ENCODE data around the gene MEIKIN. TPM values are rescaled to one million over a fixed set of nuclear protein-coding genes. Genes with fewer than 3 reads are reported as not detected.

MEIKIN gene
- total RNA-seq, 2 experiments from 2014 or later = 1.1 to 2.2 TPM

- DNase-seq = no peak
- H3K9me3 Mint-ChIP-seq = peaks cover 17% of the 10 kb centered on the region
- H3K27me3 Mint-ChIP-seq = no peaks in the 10 kb centered on the region
- H3K4me3 Mint-ChIP-seq = no peak overlapping the region
- H3K27ac Mint-ChIP-seq = no peak overlapping the region
- H3K36me3 Mint-ChIP-seq (ENCODE audit: low read depth) = peaks cover 39% of the 10 kb centered on the region
- peaks cover 15% of the 10 kb centered on the region for H3K4me1 Mint-ChIP-seq
- POLR2A ChIA-PET = no interaction called here
- CTCF ChIA-PET = no interaction called here
Observed at GRCh38 chr5:131760793-131761192, 184.7 kb downstream of the MEIKIN start.

DNA sequence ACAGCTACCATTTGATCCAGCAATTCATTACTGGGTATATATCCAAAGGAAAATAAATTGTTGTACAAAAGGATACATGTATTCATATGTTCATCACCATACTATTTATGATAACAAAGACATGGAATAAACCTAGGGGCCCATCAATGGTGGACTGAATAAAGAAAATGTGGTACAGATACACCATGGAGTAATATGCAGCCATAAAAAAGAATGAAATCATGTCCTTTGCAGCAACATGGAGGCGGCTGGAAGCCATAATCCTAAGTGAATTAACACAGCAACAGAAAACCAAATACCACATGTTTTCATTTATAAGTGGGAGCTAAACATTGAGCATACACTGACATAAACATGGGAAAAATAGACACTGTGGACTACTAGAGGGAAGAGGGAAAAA, 185.8 kb downstream of the MEIKIN start:
- Mint-ChIP-seq H3K4me3 (no peak overlapping the region), H3K36me3 (ENCODE audit: low read depth) (peaks cover 32% of the 10 kb centered on the region), H3K4me1 (peaks cover 17% of the 10 kb centered on the region), H3K27ac (no peak overlapping the region), H3K27me3 (no peaks in the 10 kb centered on the region), H3K9me3 (peaks cover 17% of the 10 kb centered on the region)
- CTCF ChIA-PET = no interaction called here
- POLR2A ChIA-PET = no interaction called here
- DNase-seq = no peak

DNA sequence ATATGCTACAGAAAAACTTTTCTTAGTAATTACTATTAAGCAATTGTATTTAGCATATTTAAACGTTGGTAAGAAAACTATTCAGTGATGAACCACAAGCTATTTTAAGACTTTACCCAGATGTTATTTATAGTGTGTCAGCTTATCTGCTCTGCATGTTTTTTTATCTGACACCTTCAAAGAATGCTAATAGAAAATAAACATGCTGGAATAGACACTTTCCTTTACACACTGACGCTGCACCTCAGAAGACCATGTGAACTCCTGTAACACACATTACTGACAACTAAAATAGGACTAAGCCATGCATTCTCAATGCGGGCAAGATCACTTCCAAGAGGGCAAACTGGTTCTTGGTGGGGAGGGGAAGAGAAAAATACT, 187.0 kb downstream of the MEIKIN start:
- H3K27me3 Mint-ChIP-seq = no peaks in the 10 kb centered on the region
- H3K9me3 Mint-ChIP-seq = peaks cover 12% of the 10 kb centered on the region
- peaks cover 17% of the 10 kb centered on the region for H3K4me1 Mint-ChIP-seq
- ChIA-PET POLR2A (interaction anchor here (1.0 kb wide), 1 partner anchor 13 kb away, joined by 3 read pairs; no protein-coding TSS in a partner anchor), CTCF (no interaction called here)
- H3K4me3 Mint-ChIP-seq = no peak overlapping the region
- no peak for DNase-seq
- no peak overlapping the region for H3K27ac Mint-ChIP-seq
- peaks cover 25% of the 10 kb centered on the region for H3K36me3 Mint-ChIP-seq (ENCODE audit: low read depth)

DNA sequence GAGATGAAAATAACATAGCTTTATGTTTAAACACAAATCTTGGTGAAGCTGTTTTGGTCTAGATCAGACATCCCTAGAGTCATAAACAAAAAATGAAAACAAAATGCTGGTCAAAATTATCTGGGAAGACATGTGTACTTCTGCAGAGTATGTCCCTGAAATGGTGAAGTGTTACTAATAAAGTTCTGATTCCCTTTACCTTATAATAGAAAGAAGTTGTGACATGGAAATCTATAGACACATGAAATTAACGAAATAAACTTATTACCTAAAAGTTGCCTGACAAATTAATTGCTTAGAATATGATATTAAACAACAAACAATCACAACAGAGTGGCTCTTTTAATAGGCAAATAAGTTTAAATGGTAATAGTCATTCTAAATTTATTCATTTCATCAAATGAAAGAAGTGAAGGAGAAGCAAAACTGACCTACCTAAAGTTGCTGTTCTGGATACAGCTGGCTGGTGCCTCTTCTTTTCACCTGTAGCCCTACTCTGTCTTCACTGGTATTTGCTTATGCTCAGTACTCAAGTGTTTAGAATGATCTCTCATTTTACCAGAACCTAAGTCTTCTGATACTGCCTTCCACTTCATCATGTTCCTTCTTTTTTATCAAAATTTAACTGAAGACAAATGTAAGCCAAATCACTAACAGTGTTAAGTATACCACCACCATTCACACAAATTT, 187.5 kb downstream of the MEIKIN start:
- Mint-ChIP-seq H3K36me3 (ENCODE audit: low read depth) (peaks cover 29% of the 10 kb centered on the region), H3K4me3 (no peak overlapping the region), H3K27me3 (no peaks in the 10 kb centered on the region), H3K4me1 (peaks cover 17% of the 10 kb centered on the region), H3K9me3 (peaks cover 12% of the 10 kb centered on the region), H3K27ac (no peak overlapping the region)
- ChIA-PET POLR2A (interaction anchor here (1.0 kb wide), 1 partner anchor 13 kb away, joined by 3 read pairs; no protein-coding TSS in a partner anchor), CTCF (no interaction called here)
- no peak for DNase-seq

Other genes with a start within 250 kb of the MEIKIN start
- gene FNIP1, start 148.6 kb downstream of the MEIKIN start, total RNA-seq = 10 to 100 TPM; 27.8 to 28.7 TPM
- gene ACSL6, start 66.0 kb upstream of the MEIKIN start, total RNA-seq = 10 to 100 TPM; 10.6 to 11.5 TPM
- gene IL3, start 115.0 kb upstream of the MEIKIN start, total RNA-seq = 1 to 10 TPM; 1.4 to 1.6 TPM
- gene CSF2, start 128.1 kb upstream of the MEIKIN start, total RNA-seq = 10 to 100 TPM; 30.8 to 32.7 TPM

Data from activated CD4-positive, alpha-beta memory T cell treated with anti-CD3 and anti-CD28 coated beads, Interleukin-2, amount 10 ng/mL, durations not matched to agents 7 days and 5 days (primary cell).